LNCaP clone FGC (cell line): ENCODE measurements around the gene XPOT.

Experiments used
- DNase-seq: peaks from one replicate; pipeline ENCODE4 v3.0.0-alpha.2; 2011; ENCODE audit warnings: low read depth
- H3K4me3 ChIP-seq: 2 replicates; pipeline ENCODE4 v1.5.1; 2011; ENCODE audit warnings: mild to moderate bottlenecking, low read depth, low read length, control low read depth
- CTCF ChIP-seq: IDR thresholded peaks from 2 replicates; pipeline ENCODE4 v1.5.1; 2012; ENCODE audit warnings: mild to moderate bottlenecking; ENCODE audit not compliant: control insufficient read depth, insufficient read depth; ENCODE audit errors: extremely low read depth

XPOT gene

GRCh38 chr12:64461634-64462414 is 57.6 kb downstream of the XPOT start:
- H3K4me3 ChIP-seq = no peak overlapping the region
- TF ChIP-seq CTCF = no peak
- no peak for DNase-seq

- H3K4me3 ChIP-seq = no peak overlapping the region
- DNase-seq = no peak
- TF ChIP-seq CTCF = no peak
Observed at GRCh38 chr12:64466178-64466577, 62.0 kb downstream of the XPOT start.

GRCh38 chr12:64468966-64469365 is 64.8 kb downstream of the XPOT start:
- H3K4me3 ChIP-seq = no peak overlapping the region
- DNase-seq = no peak
- TF ChIP-seq CTCF = no peak

- TF ChIP-seq CTCF = no peak
- H3K4me3 ChIP-seq = no peak overlapping the region
- DNase-seq = no peak
Observed at GRCh38 chr12:64469455-64470142, 65.4 kb downstream of the XPOT start.

GRCh38 chr12:64470495-64470894 is 66.3 kb downstream of the XPOT start:
- H3K4me3 ChIP-seq = no peak overlapping the region
- TF ChIP-seq CTCF = no peak
- no peak for DNase-seq

GRCh38 chr12:64473176-64473575 is 69.0 kb downstream of the XPOT start:
- no peak overlapping the region for H3K4me3 ChIP-seq
- no peak for TF ChIP-seq CTCF
- no peak for DNase-seq
